CD14-positive monocyte (primary cell): ENCODE results near the gene FARP1. TPM values are rescaled to one million over a fixed set of nuclear protein-coding genes. Genes with fewer than 3 reads are reported as not detected.
A peak's percentile ranks its signal among the peaks of the same experiment; 100 is the strongest.

ENCODE experiments used
- DNase-seq, 3 donors: peaks; one replicate each; pipeline ENCODE4 v3.0.0-alpha.2; 2011 to 2022
- H2AFZ ChIP-seq: 2 replicates; pipeline ENCODE4 v1.6.0; 2012; ENCODE audit warnings: mild to moderate bottlenecking, low read depth, low read length, inconsistent platforms; ENCODE audit not compliant: insufficient read depth, poor library complexity, severe bottlenecking
- H3K27ac ChIP-seq, 2 donors: 1 replicate in 1 of 2; 2 replicates in 1 of 2; pipeline ENCODE4 v1.5.1; 2012 to 2013; ENCODE audit warnings: low read length in 2 of 2, control low read depth in 1 of 2, inconsistent platforms in 1 of 2, low read depth in 1 of 2, mild to moderate bottlenecking in 1 of 2
- H3K27me3 ChIP-seq, 2 donors: one replicate each; pipeline versions ENCODE4 v1.6.0 to v1.6.1; 2011 to 2013; ENCODE audit warnings: low read length in 2 of 2; ENCODE audit not compliant: control insufficient read depth in 2 of 2, insufficient read depth in 2 of 2
- H3K36me3 ChIP-seq, 2 donors: replicated peaks in 1 of 2; 1 replicate in 1 of 2; 2 replicates in 1 of 2; pipeline versions ENCODE4 v1.5.1 to v1.6.1; 2012 to 2013; ENCODE audit warnings: low read length in 2 of 2, control low read depth in 1 of 2, inconsistent platforms in 1 of 2, mild to moderate bottlenecking in 1 of 2; ENCODE audit not compliant: insufficient read depth in 2 of 2, control insufficient read depth in 1 of 2
- H3K4me1 ChIP-seq, 2 donors: 1 replicate in 1 of 2; 2 replicates in 1 of 2; pipeline versions ENCODE4 v1.5.1 to v1.6.1; 2012 to 2013; ENCODE audit warnings: low read length in 2 of 2, control low read depth in 1 of 2, inconsistent platforms in 1 of 2, mild to moderate bottlenecking in 1 of 2, moderate library complexity in 1 of 2; ENCODE audit not compliant: insufficient read depth in 2 of 2, control insufficient read depth in 1 of 2
- H3K4me2 ChIP-seq: replicated peaks from 2 replicates; pipeline ENCODE3; 2012; ENCODE audit warnings: low read length, moderate library complexity, mild to moderate bottlenecking; ENCODE audit not compliant: poor library complexity, severe bottlenecking; ENCODE audit errors: extremely low read depth
- H3K4me3 ChIP-seq, 3 experiments: fragments of 200-600 bp in 1 of 3; sonication (generic) in 1 of 3; replicated peaks in 1 of 3; 1 replicate in 2 of 3; 2 replicates in 1 of 3; pipeline ENCODE4 v1.5.1; 2011 to 2013; ENCODE audit warnings: low read length in 3 of 3, mild to moderate bottlenecking in 3 of 3, control low read depth in 2 of 3, low read depth in 2 of 3, inconsistent platforms in 1 of 3, moderate library complexity in 1 of 3
- H3K79me2 ChIP-seq: 2 replicates; pipeline ENCODE4 v1.6.0; 2012; ENCODE audit warnings: mild to moderate bottlenecking, control low read depth, inconsistent platforms, low read length, moderate library complexity; ENCODE audit not compliant: insufficient read depth
- H3K9ac ChIP-seq: 2 replicates; pipeline ENCODE4 v1.6.0; 2017; ENCODE audit warnings: low read length, mild to moderate bottlenecking; ENCODE audit not compliant: insufficient read depth, poor library complexity, severe bottlenecking
- H3K9me3 ChIP-seq, 2 donors: replicated peaks in 1 of 2; 1 replicate in 1 of 2; 2 replicates in 1 of 2; pipeline versions ENCODE4 v1.5.1 to v1.6.1; 2012 to 2013; ENCODE audit warnings: low read length in 2 of 2, control low read depth in 1 of 2; ENCODE audit not compliant: control insufficient read depth in 1 of 2, insufficient read depth in 1 of 2
- H4K20me1 ChIP-seq: 2 replicates; pipeline ENCODE4 v1.6.0; 2012; ENCODE audit warnings: mild to moderate bottlenecking, low read length, control low read depth, moderate library complexity; ENCODE audit not compliant: insufficient read depth
- H3K27ac Mint-ChIP-seq, 7 donors: one replicate each; pipeline ENCODE4 v1.8.0; 2020; ENCODE audit warnings: mild to moderate bottlenecking in 7 of 7, mixed read lengths in 7 of 7, moderate library complexity in 6 of 7, inconsistent platforms in 2 of 7
- H3K27me3 Mint-ChIP-seq, 3 donors: one replicate each; pipeline ENCODE4 v1.8.0; 2021 to 2022; ENCODE audit warnings: low read depth in 3 of 3, mild to moderate bottlenecking in 3 of 3, mixed read lengths in 3 of 3, moderate library complexity in 3 of 3, inconsistent platforms in 1 of 3
- H3K36me3 Mint-ChIP-seq, 2 donors: one replicate each; pipeline ENCODE4 v1.8.0; 2020; ENCODE audit warnings: mixed read lengths in 2 of 2, inconsistent platforms in 1 of 2, mild to moderate bottlenecking in 1 of 2
- H3K4me1 Mint-ChIP-seq: one replicate; pipeline ENCODE4 v1.8.0; 2020; ENCODE audit warnings: mild to moderate bottlenecking, mixed read lengths
- H3K4me3 Mint-ChIP-seq, 2 donors: one replicate each; pipeline ENCODE4 v1.8.0; 2020; ENCODE audit warnings: mild to moderate bottlenecking in 2 of 2, mixed read lengths in 2 of 2, moderate library complexity in 1 of 2
- H3K9me3 Mint-ChIP-seq, 7 donors: one replicate each; pipeline ENCODE4 v1.8.0; 2020 to 2022; ENCODE audit warnings: mixed read lengths in 7 of 7, mild to moderate bottlenecking in 6 of 7, moderate library complexity in 6 of 7, inconsistent platforms in 2 of 7
- WGBS: methylation state at CpG from one replicate; pipeline ENCODE4 v1.1.5; 2013; ENCODE audit warnings: missing lambda C conversion rate; ENCODE audit not compliant: insufficient coverage; 5-methylcytosine and 5-hydroxymethylcytosine counted together
- intact Hi-C, 2 donors: fragments of 100-400 bp; cut with micrococcal nuclease; formaldehyde crosslinking; loops; one replicate each; pipeline versions ENCODE4 v1.15.0 to v1.15.1; 2023
- polyA plus RNA-seq, 3 donors: library from polyadenylated mRNA; depleted of rRNA in 1 of 3; unstranded in 2 of 3; stranded (reverse) in 1 of 3; fragments of 300-500 nt in 2 of 3; fragments of >200 nt in 1 of 3; fragmentation: Illumina TruSeq in 2 of 3; gene quantifications; 1 replicate in 2 of 3; 2 replicates in 1 of 3; pipeline ENCODE4 v1.2.3, GENCODE V29; 2012 to 2021
- TF ChIP-seq, protein P1 (sequence below): fragments of 200-600 bp; IDR thresholded peaks from one replicate; pipeline ENCODE4 v1.8.0; 2022; ENCODE audit warnings: antibody characterized with exemption, mild to moderate bottlenecking

FARP1 gene
- polyA plus RNA-seq, 3 donors, result 0.01 to 0.16 (median 0.12) TPM

DNA sequence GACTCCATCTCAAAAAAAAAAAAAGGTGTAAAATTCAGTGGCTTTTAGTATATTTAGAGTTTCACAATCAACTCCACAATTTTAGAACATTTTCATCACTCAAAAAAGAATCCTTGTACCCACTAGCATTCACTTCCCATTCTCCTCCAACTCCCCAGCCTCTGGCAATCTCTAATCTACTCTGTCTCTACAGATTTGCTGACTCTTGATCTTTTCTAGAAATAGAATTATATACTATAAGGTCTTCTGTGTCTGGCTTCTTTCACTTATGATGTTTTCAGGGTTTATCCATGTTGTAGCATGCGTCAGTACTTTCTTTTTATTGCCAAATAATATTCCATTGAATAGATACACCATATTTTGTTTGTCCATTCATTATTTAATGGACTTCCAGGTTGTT is 8.0 kb upstream of the FARP1 start:
- H3K4me2 ChIP-seq, result no peak overlapping the region
- H3K27me3 ChIP-seq, result peaks cover 2 to 11% of the 10 kb centered on the region in 2 donors
- no peaks in the 10 kb centered on the region for H3K4me1 ChIP-seq
- Mint-ChIP-seq H3K36me3 (no peaks in the 10 kb centered on the region), H3K27ac (no peak overlapping the region), H3K9me3 (no peaks in the 10 kb centered on the region), H3K4me3 (no peak overlapping the region), H3K4me1 (no peaks in the 10 kb centered on the region), H3K27me3 (peaks cover 10 to 27% (median 15%) of the 10 kb centered on the region in 3 donors)
- H4K20me1 ChIP-seq, result no peaks in the 10 kb centered on the region
- DNase-seq, result no peak
- no peak overlapping the region for H3K4me3 ChIP-seq
- H3K36me3 ChIP-seq, result no peaks in the 10 kb centered on the region
- H3K79me2 ChIP-seq, result no peaks in the 10 kb centered on the region
- no peaks in the 10 kb centered on the region for H3K9me3 ChIP-seq
- no peak overlapping the region for H3K27ac ChIP-seq
- intact Hi-C loops, result no loop called here
- no CpG with 5 or more reads among the region's 1 CpG for WGBS
- TF ChIP-seq, protein P1, sequence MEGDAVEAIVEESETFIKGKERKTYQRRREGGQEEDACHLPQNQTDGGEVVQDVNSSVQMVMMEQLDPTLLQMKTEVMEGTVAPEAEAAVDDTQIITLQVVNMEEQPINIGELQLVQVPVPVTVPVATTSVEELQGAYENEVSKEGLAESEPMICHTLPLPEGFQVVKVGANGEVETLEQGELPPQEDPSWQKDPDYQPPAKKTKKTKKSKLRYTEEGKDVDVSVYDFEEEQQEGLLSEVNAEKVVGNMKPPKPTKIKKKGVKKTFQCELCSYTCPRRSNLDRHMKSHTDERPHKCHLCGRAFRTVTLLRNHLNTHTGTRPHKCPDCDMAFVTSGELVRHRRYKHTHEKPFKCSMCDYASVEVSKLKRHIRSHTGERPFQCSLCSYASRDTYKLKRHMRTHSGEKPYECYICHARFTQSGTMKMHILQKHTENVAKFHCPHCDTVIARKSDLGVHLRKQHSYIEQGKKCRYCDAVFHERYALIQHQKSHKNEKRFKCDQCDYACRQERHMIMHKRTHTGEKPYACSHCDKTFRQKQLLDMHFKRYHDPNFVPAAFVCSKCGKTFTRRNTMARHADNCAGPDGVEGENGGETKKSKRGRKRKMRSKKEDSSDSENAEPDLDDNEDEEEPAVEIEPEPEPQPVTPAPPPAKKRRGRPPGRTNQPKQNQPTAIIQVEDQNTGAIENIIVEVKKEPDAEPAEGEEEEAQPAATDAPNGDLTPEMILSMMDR, result no peak
- H3K9ac ChIP-seq, result no peak overlapping the region
- H2AFZ ChIP-seq, result no peak overlapping the region

DNA sequence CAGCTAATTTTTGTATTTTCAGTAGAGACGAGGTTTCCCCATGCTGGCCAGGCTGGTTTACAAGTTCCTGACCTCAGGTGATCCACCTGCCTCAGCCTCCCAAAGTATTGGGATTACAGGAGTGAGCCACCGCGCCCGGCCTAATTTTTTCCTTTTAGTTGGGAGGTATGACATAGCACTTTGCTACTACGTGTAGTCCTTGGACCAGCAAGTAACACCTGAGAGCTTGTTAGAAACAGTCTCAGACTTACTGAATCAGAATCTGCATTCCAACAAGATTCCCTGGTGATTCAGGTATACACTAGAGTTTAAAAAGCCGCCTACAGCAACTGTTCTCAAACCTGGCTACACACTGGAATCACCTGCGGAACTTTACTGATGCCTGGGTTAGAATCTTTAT is 1.8 kb upstream of the FARP1 start:
- intact Hi-C loops, result no loop called here
- 87% methylated on average over 3 of the region's 7 CpGs for WGBS

More for the DNA sequence above, 1.8 kb upstream of the FARP1 start:
- Histone ChIP-seq H4K20me1 (no peaks in the 10 kb centered on the region), H3K27me3 (peaks cover 32 to 58% of the 10 kb centered on the region in 2 donors), H3K36me3 (no peaks in the 10 kb centered on the region), H3K9me3 (peaks cover 0 to 22% of the 10 kb centered on the region in 2 donors), H3K9ac (no peak overlapping the region), H3K4me2 (no peak overlapping the region), H3K4me3 (no peak overlapping the region), H3K79me2 (no peaks in the 10 kb centered on the region), H3K27ac (no peak overlapping the region), H3K4me1 (peaks cover 7 to 15% of the 10 kb centered on the region in 2 donors), H2AFZ (no peak overlapping the region)
- Mint-ChIP-seq H3K27me3 (peaks cover 53 to 75% (median 62%) of the 10 kb centered on the region in 3 donors), H3K27ac (no peak overlapping the region), H3K36me3 (no peaks in the 10 kb centered on the region), H3K4me3 (peak overlapping the region in 1 of 2 donors; percentile 76), H3K4me1 (peaks cover 11% of the 10 kb centered on the region), H3K9me3 (peaks cover 0 to 7% (median 4%) of the 10 kb centered on the region in 7 donors)
- no peak for DNase-seq
- TF ChIP-seq, protein P1, result no peak
